GM19468 (cell line): ENCODE measurements around the gene CAMK1D.

Experiments used
- ATAC-seq: cut with Tn5 transposase; IDR thresholded peaks from one replicate; pipeline ENCODE4 v1.9.1; 2021; ENCODE audit warnings: mild to moderate bottlenecking, moderate library complexity, moderate number of reproducible peaks; ENCODE audit not compliant: unreplicated experiment; ENCODE audit errors: extremely low read depth

The CAMK1D gene

DNA sequence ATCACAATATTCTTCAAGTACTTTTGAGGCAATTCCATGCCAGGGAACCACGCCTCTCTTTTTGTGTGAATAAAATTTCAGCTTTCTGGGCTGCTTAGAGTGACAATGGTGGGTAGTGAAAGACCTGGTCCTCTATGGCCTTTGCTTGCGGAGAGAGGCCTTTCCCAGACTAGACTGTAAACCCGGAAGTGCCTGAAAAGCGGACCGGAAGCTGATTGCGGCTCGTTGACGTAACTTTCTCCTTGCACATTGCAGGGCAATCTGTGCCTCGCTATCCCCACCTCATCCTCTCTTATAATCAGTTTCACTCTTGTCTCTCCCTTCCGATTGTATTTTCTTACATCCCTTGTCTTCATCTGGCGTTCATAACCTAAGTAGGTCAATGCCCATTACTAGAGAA, 310.4 kb downstream of the CAMK1D start:
- ATAC-seq: no peak

DNA sequence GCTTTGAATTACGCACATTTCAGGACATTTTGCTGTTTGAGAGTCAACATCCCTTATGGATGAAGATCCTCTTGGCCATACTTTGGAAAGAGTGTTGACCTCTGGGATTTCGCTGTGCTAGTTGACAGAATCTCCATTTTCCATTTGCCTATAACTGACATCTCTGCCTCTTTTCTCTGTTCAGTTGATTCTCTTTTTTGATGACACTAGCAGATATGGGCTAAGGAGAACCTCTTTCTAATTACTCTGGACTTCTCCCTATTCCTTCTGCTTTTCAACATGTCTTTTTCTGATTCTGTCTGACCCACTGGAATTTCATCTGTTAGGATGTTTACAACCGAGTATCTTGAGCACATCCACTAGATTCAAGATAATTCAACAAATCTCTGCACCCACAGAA, 311.5 kb downstream of the CAMK1D start:
- no peak for ATAC-seq

DNA sequence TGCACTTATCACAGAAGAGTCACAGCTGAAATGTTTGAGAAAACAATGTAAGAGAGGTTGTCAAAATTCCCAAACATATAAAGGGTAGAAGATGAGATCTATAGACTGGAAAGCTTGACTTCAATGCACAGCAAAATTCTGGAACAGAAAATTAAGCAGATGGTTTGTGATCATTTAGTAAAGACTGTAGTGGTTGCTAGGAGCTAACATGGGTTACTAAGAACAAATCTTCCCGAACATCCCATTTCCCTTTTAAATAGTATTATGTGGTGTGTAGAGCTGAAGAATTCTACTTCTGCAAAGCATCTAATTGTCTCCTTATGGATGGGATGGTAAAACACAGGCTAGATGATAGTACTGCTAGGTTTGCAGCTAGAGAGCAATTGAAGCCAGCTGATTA, 312.3 kb downstream of the CAMK1D start:
- no peak for ATAC-seq

DNA sequence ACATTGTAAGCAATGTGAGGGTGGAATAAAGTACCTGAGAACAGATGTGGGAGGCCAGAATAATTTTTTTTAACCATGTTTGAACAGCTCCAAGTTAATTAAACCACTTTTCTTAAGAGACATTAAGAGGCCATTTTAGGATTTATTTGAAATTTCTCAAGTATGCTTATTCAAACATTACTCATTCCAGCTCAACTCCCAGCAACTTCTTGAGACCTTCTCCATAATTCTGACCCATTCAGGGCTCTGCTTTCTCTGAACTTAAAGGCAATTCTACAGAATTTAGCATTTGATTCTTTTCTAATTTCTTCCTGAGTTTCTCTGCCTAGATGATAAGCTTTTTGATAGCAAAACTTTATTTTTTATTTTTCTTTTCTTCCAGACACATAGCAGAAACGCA, 314.5 kb downstream of the CAMK1D start:
- no peak for ATAC-seq

DNA sequence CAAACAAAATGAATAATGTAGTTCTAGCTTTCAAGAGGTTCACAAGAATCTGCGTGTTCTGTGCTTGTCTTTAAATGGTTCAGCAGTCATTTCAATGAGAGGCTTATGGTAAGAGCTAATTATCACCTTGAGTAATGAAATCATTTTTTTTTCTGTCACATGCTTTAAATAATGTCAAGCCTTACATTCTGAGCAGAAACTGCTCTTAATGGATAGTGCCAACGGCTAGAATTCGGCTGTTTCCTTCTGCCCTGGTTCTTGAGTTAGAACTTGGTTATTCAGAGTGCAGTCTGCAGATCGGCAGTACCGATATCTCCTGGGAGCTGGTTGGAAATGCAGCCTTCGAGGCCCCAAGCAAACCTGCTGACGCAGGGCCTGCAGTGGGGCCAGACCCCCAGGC, 316.2 kb downstream of the CAMK1D start:
- no peak for ATAC-seq

DNA sequence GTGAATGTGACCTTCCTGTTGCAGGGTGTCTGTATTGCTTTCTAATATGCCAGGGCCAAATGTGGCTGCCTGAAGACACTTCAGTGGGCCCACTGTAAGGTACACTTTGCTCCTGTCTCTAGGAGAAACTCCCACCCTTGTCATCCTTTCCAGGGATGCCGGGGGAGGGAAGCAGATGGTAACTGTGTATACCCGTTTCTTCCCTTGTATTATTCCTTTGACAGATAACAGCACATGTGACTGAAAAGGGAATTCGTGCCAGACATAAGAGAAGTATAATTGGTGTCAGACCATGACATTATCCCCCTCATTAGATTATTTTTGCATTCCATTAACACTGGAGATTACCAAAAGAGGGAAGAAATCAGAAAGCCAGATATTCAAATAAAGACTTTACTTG, 317.7 kb downstream of the CAMK1D start:
- ATAC-seq: no peak

DNA sequence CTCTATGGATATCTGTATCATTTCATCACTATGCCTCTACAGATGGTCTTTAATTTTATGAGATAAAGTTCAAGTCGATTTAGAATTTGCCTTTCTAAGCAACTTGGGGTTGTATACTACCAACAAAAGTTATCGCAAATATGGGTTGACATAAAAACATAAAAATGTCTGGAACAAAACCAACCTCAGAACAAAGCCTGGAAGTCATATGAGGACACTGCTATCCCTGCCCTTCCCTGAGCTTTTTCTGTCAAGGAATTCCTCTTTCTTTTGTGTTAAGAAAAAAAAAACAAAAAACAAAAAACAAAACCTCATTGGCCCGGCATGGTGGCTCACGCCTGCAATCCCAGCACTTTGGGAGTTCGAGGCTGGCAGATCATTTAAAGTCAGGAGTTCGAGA, 319.3 kb downstream of the CAMK1D start:
- ATAC-seq: no peak

DNA sequence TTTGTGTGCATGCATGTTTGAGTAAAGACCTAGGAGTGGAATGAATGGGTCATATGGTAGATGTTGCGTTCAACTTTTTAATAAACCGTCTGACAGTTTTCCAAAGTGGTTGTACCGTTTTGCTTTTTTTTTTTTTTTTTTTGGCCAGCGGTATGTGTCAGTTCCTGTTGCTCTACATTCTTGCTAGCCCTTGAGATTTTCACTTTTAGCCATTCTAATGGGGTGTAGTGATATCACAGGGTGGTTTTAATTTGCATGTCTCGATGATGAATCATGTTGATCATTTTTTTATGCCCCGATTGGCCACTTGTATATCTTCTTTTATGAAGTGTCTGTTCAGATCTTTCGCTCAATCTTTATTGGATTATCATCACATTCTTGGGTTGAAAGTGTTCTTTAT, 320.7 kb downstream of the CAMK1D start:
- no peak for ATAC-seq

DNA sequence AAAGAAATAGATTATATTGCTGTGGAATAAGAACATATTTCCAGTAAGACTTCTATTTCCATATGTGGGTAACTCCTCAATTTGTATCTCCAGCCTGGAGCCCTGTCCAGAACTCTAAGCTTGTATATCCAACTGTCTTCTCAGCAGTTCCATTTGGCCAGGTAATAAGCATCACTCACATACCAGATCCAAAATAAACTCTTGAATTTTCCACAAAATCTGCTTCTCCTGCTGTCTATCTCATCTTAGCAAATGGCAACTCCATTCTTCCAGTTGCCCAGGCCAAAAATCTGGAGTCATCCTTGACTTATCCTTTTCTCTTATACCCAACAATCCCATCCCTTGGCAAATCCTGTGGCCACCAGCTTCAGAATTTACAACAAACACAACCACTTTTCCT, 325.8 kb downstream of the CAMK1D start:
- no peak for ATAC-seq

DNA sequence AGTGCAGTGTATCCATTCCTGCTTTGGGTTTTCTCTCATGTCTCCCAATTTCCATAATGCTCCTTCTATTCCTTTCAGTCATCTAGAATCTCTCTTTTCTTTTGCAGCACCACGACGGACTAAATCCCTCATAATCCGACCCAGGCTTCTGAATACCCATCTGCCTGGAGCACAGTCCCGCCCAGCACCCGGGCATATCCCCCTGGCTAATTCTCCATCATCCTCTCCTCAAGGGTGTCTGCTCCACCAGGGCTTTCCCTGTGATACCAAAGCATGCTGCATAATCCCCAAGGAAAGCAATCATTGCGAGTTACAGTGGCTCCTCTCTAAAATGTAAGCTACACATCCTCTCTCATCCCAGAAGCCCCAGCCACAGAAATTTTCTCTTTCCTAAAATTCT, 330.3 kb downstream of the CAMK1D start:
- ATAC-seq: no peak

DNA sequence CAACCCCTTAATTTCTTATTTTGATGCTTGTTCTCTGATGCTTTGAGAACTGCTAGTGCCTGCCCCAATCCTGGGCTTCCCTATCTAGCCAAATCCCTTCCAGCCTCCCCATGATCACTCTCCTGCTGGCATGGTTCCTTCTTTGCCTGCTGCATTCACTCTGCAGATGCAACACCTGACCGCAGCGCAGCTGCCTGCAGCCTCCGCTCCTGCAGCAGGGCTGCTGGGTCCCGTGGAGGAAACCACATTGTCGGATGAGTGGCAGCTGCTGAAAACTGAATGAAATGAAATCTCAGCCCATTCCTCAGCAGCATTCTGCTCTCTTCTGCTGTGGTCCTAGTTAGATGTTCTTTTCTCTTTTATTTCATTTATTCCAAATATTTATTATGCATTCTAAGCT, 331.9 kb downstream of the CAMK1D start:
- ATAC-seq: no peak

DNA sequence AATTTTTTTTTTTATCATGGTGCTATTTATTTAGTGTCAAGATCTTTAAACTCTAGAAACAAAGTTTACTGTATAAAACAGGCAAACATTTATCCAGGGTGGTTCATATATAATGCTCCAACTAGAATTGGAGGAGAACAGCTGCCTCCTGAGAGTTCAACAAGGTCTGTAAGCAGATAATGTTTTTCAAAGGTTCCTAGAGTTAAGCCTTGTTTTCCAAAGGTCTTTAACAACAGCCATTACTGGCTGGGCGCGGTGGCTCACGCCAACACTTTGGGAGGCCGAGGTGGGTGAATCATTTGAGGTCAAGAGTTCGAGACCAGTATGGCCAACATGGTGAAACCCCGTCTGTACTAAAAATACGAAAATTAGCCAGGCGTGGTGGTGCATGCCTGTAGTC, 335.4 kb downstream of the CAMK1D start:
- no peak for ATAC-seq

DNA sequence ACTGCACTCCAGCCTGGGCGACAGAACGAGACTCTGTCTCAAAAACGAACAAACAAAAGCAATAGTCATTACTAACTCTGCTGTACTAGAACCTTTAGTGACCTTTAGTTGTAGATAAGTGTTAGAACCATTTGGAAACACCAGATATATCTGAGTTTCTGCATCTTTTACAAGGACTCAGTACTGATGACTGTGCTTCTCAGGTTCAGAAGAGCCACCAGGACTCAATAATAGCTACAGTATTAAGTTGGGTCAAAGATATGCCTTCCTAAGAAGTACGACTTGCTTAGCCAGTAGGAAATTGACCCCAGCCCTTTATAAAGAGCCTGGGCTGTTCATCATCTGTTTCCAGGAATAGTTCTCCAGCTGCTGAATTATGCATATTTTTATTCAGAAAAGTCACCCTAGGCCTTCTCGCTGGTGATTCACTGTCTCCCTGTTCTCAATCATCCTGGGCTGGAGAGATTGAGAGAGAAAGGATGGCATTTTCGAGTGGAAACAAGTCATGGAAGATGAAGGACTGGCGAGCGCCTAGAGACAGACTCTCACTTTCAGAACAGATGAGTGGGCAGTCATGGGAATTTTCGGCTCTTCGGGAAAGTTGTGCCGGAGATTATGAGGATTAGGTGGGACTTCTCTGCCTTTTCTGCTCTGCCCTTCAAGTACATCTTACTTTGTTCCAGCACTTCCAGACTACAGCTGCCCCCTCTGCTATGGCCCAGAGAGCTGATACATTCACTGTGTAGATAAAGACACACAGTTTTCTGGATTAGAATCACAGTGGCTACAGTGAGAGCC, 336.1 kb downstream of the CAMK1D start:
- no peak for ATAC-seq

DNA sequence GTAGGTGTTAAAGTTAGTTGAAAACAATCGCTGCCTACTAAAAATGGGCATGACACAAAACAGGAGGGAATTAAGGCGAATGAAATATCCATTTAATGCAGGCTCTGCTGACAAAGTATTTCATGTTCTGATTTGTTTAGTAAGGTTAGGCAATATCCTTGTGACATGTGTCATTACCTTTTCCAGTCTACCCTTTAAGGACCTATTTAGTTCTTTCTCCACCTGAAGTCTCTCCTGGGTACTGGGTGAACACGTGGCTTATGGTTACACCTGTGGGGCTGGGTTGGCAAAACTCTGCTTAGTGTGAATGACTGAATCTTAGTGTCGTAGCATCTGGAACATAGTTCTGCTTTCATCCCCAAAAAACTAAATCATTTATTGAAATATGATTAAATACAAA, 338.6 kb downstream of the CAMK1D start:
- no peak for ATAC-seq

DNA sequence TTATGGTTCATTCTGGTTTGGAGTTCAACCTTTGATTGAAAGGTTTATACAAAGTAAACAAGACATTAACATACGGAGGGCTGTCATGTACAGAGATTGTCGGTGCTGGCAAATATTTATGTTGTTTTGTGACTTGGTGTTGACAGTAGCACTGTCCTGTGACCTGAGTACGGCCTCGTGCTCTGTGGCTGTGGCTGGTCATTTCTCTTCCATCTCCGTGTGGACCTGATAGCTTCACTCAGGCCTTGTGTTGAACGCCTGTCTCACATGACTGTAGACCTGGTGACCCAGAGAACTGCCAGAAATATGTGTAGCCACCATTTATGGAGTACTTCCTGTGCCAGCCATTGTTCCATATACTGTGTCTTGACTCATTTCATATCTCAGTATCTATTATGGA, 340.5 kb downstream of the CAMK1D start:
- ATAC-seq: no peak

DNA sequence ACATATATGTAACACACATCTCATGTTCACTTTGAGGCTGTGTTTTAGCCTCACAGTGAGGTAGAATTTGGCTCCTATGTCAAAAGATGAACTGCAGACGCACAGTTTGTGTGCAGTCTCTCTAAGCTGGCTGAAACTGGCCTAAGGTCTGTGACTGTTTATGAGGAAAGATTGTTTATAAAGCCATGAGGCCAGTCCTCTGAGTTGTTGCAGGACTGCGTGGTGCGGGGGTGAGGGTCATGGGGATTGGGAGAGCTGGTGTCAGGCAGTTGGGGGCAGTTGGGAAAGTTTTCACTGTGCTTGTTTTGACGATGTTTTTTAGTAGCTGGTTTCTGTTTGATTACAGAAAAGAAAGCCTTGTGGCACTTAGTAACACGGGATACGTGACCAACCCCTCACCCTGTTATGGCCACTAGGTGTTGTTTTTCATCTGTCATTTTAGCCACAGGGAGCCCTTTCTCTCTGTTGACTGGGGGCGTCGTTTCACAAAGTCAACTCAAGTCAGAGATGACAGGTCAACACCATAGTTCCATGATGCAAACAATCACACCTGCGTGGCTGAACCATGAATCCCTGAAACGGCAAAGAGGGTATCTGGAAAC, 341.3 kb downstream of the CAMK1D start:
- no peak for ATAC-seq

DNA sequence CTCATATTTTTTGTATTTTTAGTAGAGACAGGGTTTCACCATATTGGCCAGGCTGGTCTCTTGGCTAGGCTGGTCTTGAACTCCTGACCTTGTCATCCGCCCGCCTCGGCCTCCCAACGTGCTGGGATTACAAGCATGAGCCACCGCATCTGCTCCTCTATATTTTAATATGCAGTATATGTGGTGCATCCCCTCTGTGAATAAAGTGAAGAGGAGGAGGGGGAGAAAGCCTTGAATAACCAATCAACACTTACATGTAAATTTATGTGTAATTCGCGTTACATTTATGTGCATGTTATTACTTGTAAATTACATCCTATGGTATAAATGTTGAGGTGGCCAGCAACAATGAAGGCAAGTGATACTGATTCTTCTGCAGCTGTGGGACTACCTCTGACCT, 342.2 kb downstream of the CAMK1D start:
- no peak for ATAC-seq

DNA sequence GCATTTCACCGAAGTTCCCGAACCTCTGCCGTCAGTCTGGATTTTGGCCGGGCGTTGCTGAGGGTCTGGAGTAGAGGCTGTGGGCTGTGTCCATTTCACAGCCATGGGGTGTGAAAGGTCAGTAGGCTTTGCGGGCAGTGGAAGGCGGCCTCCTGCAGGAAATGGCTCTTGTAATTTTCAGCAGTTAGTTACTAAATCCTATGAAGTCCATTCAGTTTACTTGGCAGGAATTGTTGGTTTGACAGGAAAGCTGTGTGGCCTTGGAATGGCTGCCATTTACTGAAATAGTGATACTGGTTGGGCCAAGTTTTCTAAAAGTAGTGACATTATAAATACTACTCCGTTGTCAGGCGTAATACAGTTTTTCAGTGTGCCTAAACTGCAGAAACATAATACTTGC, 348.4 kb downstream of the CAMK1D start:
- no peak for ATAC-seq

DNA sequence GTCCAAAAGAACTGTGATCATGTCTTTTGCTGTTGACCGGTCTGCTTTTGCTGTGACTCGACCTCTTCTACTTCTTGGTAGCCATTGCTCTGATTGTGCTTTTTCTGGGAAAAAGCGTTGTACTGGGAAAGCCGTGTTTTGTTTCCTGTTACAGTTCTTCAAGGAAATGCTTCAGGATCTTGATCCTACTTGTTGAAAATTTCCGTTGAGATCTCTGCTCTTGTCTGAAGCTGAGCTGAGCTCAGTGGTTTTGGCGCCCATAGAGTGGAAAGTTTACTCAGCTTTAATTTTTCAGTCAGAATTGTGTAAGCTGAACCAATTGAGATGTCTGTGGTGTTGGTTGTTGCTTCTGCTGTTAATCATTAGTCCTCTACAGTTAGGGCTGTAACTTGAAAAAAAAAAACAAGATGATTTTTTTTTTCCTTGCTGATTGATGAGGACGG, 349.9 kb downstream of the CAMK1D start:
- no peak for ATAC-seq

DNA sequence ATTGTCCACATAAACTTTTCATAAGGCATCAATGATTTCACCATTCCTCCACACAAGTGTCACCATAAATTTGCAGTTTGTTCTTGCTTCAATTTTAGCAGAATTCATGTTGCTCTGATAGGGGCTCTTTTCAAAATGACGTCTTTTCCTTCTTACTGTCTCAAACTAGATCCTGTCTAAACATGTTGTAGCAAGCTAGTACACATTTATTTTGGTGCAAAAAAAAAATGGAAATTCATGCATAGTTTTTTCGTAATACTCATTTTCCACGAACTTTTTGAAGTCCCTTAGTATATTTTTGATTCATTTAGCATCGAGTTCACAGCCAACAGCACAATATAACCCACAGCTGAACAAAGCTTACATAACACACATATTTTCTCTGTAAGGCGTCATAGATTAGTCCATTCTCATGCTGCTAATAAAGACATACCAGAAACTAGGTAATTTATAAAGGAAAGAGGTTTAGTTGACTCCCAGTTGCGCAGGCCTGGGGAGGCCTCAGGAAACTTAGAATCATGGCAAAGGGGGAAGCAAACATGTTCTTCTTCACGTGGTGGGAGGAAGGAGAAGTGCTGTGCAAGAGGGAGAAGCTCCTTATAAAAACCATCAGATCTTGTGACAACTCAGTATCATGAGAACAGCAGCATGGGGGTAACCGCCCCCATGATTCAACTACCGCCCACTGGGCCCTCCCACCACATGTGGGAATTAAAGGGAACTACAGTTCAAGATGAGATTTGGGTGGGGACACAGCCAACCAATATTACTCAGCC, 350.6 kb downstream of the CAMK1D start:
- no peak for ATAC-seq

DNA sequence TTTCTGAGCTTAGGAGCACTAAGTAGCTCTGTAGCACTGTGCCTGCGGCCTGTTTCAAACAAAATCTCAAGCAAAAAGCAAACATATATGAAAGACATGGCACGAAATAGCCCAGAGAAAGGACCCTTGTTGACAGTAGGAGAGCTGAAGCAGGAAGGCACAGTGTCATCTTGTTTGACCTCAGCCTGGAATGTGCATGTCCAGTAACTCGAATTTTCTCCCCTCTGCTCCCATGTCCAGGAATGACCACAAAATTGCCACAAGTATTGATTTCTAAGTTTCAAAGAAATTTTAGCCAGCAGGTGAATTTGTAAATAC, 351.2 kb downstream of the CAMK1D start:
- ATAC-seq: no peak

DNA sequence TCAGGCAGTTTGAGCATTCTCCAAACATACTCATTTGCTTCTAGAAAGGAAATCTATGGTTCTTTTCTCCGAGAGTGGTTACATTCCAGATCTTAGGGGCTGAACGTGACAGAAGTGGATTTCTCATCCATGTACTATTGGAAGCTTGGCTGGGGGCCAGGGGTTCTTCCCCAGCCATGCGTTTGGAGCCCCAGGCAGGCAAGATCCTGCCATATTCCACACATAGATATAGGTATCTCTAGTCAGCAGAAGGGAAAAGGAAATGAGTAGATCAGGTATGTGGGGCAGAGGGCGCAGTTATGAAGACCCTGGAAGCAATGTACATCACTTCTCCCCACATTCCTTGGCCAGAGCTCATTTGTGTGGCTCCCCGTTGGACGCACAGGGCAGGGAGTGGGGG, 352.3 kb downstream of the CAMK1D start:
- ATAC-seq: no peak
